PC-3 (cell line): ENCODE results near the gene FLII. TPM values are rescaled to one million over a fixed set of nuclear protein-coding genes. Genes with fewer than 3 reads are reported as not detected.
"Not testable (repeated sequence)": the region's sequence is repeated elsewhere in the genome, so short reads cannot be mapped to it uniquely, and the experiment has no call there.

Experiments used
- ATAC-seq: fragments of 200-7000 bp; cut with Tn5 transposase; 2 replicates; pipeline ENCODE4 v1.9.1; 2020; ENCODE audit warnings: mild to moderate bottlenecking, moderate library complexity
- BruUV-seq: library from RNA; stranded (reverse); fragments of 400-500 nt; replicated peaks from 2 replicates; lab custom pipeline; 2021; lab: Mats Ljungman, UMichigan
- CTCF ChIA-PET: fragments of 300-600 bp; sonication (Branson Sonifier 250); formaldehyde crosslinking; loops from one replicate; lab custom pipeline; 2022; ENCODE audit warnings: antibody characterized with exemption; lab: Charles Lee
- POLR2A ChIA-PET: fragments of 300-600 bp; sonication (Branson Sonifier 250); formaldehyde crosslinking; loops from one replicate; lab custom pipeline; 2022; ENCODE audit warnings: antibody characterized with exemption; ENCODE audit not compliant: unreplicated experiment; lab: Charles Lee
- DNase-seq: peaks from one replicate; pipeline ENCODE4 v3.0.0-alpha.2; 2015
- H2AFZ ChIP-seq: fragments of 300-600 bp; sonication (generic); 2 replicates; pipeline ENCODE4 v1.6.0; 2016; ENCODE audit warnings: antibody characterized with exemption, low read length
- H3F3A ChIP-seq: fragments of 300-600 bp; sonication (generic); one replicate; pipeline ENCODE4 v1.6.0; 2017; ENCODE audit warnings: antibody characterized with exemption, low read length, control low read depth, mild to moderate bottlenecking; ENCODE audit not compliant: unreplicated experiment
- H3K27ac ChIP-seq: fragments of 300-600 bp; sonication (generic); 2 replicates; pipeline ENCODE4 v1.5.1; 2016; ENCODE audit warnings: mild to moderate bottlenecking, low read length
- H3K27me3 ChIP-seq: fragments of 300-600 bp; sonication (generic); 2 replicates; pipeline ENCODE4 v1.6.1; 2016; ENCODE audit warnings: low read length, mixed read lengths
- H3K36me3 ChIP-seq: fragments of 300-600 bp; sonication (generic); 2 replicates; pipeline ENCODE4 v1.6.1; 2016; ENCODE audit warnings: low read depth, mixed run types, low read length, mixed read lengths
- H3K4me1 ChIP-seq: fragments of 300-600 bp; sonication (generic); 2 replicates; pipeline ENCODE4 v1.5.1; 2016; ENCODE audit warnings: low read length; ENCODE audit not compliant: insufficient read depth
- H3K4me2 ChIP-seq: fragments of 300-600 bp; sonication (generic); 2 replicates; pipeline ENCODE4 v1.6.0; 2016; ENCODE audit warnings: low read length
- H3K4me3 ChIP-seq: fragments of 300-600 bp; sonication (generic); 2 replicates; pipeline ENCODE4 v1.5.1; 2016; ENCODE audit warnings: mild to moderate bottlenecking, low read length, mixed read lengths
- H3K79me2 ChIP-seq: fragments of 300-600 bp; sonication (generic); 2 replicates; pipeline ENCODE4 v1.6.1; 2017; ENCODE audit warnings: low read length, mixed read lengths
- H3K9ac ChIP-seq: fragments of 300-600 bp; sonication (generic); 2 replicates; pipeline ENCODE4 v1.6.0; 2016; ENCODE audit warnings: mild to moderate bottlenecking, low read length
- H3K9me2 ChIP-seq: fragments of 300-600 bp; sonication (generic); replicated peaks from 2 replicates; pipeline ENCODE4 v1.6.1; 2016; ENCODE audit warnings: mixed run types, low read length, mixed read lengths
- H3K9me3 ChIP-seq: fragments of 300-600 bp; sonication (generic); 2 replicates; pipeline ENCODE4 v1.6.1; 2016; ENCODE audit warnings: low read length, mixed read lengths
- H4K20me1 ChIP-seq: fragments of 300-600 bp; sonication (generic); 2 replicates; pipeline ENCODE4 v1.6.1; 2016; ENCODE audit warnings: low read length, mixed read lengths
- EZH2 ChIP-seq: fragments of 300-600 bp; sonication (generic); IDR thresholded peaks from one replicate; pipeline ENCODE4 v1.6.1; 2017; ENCODE audit warnings: antibody characterized with exemption, mild to moderate bottlenecking, low read length; ENCODE audit not compliant: unreplicated experiment
- EZH2phosphoT487 ChIP-seq: fragments of 300-600 bp; sonication (generic); IDR thresholded peaks from 2 replicates; pipeline ENCODE4 v1.6.1; 2018; ENCODE audit warnings: mild to moderate bottlenecking, antibody characterized with exemption, low read length, borderline replicate concordance
- intact Hi-C: fragments of 100-400 bp; cut with micrococcal nuclease; formaldehyde crosslinking; loops from 2 replicates; pipeline ENCODE4 v1.9.0; 2023
- total RNA-seq: library from RNA; depleted of rRNA; stranded (reverse); fragments of >200 nt; gene quantifications from 2 replicates; pipeline ENCODE4 v1.2.3, GENCODE V29; 2014
- TF ChIP-seq, protein P1 (sequence below): fragments of 300-600 bp; sonication (generic); conservative IDR thresholded peaks from 2 replicates; pipeline ENCODE4 v1.5.1; 2017; ENCODE audit warnings: antibody characterized with exemption, low read depth, mild to moderate bottlenecking, low read length

Gene FLII
- total RNA-seq, 1 experiment from 2014 or later, result 537 TPM

DNA sequence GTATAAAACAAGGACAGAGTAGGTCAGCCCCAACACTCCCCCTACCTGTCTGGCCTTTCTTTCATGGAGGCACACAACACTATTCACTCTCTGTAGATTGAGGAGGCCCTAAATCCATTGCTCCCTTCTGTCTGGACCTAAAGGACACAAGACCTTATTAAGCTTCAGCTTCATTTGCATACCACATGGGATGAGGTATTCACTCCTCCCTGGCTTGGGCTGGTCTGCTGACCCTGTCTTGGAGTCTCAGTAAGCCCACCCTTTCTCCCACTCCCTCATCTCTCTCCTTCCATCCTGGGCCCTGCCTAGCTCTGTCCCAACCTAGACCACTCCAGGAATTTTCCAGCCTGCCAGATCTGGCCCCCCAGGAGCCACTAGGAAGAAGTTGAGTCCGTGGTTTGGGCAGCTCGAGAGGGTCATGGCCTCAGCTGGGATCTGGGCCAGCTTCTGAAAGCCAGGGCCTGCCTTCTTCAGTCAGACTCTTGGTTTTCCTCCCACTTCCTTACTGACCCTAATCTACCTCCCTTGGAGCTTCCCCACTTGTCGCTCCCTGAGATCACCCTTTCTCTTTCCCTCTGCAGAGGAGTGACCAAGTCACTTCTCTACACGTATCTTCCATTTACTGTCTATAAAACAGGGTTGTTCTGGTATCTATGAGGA is 39.7 kb downstream of the FLII start:
- BruUV-seq, result no TSS peak
- POLR2A ChIA-PET, result no interaction called here

GRCh38 chr17:18217412-18218015 is 41.0 kb downstream of the FLII start:
- no peaks in the 10 kb centered on the region for H3K9me2 ChIP-seq
- no peak overlapping the region for H2AFZ ChIP-seq
- H3K4me3 ChIP-seq, result no peak overlapping the region
- DNase-seq (peak; percentile 84), ATAC-seq (peak; percentile 83)
- ChIA-PET POLR2A (no interaction called here), CTCF (interaction anchor here (0.6 kb wide), 1 partner anchor 742 kb away, joined by 4 read pairs; no protein-coding TSS in a partner anchor)
- TF ChIP-seq, protein P1, sequence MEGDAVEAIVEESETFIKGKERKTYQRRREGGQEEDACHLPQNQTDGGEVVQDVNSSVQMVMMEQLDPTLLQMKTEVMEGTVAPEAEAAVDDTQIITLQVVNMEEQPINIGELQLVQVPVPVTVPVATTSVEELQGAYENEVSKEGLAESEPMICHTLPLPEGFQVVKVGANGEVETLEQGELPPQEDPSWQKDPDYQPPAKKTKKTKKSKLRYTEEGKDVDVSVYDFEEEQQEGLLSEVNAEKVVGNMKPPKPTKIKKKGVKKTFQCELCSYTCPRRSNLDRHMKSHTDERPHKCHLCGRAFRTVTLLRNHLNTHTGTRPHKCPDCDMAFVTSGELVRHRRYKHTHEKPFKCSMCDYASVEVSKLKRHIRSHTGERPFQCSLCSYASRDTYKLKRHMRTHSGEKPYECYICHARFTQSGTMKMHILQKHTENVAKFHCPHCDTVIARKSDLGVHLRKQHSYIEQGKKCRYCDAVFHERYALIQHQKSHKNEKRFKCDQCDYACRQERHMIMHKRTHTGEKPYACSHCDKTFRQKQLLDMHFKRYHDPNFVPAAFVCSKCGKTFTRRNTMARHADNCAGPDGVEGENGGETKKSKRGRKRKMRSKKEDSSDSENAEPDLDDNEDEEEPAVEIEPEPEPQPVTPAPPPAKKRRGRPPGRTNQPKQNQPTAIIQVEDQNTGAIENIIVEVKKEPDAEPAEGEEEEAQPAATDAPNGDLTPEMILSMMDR, result peak; percentile 91
- no peak for TF ChIP-seq EZH2phosphoT487
- intact Hi-C loops, result no loop called here
- H4K20me1 ChIP-seq, result no peaks in the 10 kb centered on the region
- no peak overlapping the region for H3K27ac ChIP-seq
- no peaks in the 10 kb centered on the region for H3K79me2 ChIP-seq
- no peaks in the 10 kb centered on the region for H3K27me3 ChIP-seq
- H3K4me2 ChIP-seq, result no peak overlapping the region
- H3F3A ChIP-seq, result no peaks in the 10 kb centered on the region
- no TSS peak for BruUV-seq
- H3K36me3 ChIP-seq, result no peaks in the 10 kb centered on the region
- peaks cover 8% of the 10 kb centered on the region for H3K4me1 ChIP-seq
- no peaks in the 10 kb centered on the region for H3K9me3 ChIP-seq
- no peak overlapping the region for H3K9ac ChIP-seq

More for the DNA sequence above, 39.7 kb downstream of the FLII start:
- H3K36me3 ChIP-seq, result no peaks in the 10 kb centered on the region
- H3F3A ChIP-seq, result no peaks in the 10 kb centered on the region
- TF ChIP-seq EZH2 (no peak), EZH2phosphoT487 (no peak)
- TF ChIP-seq, protein P1, result no peak
- no peak overlapping the region for H3K4me2 ChIP-seq
- H2AFZ ChIP-seq, result no peak overlapping the region
- no peaks in the 10 kb centered on the region for H3K9me2 ChIP-seq
- no peak overlapping the region for H3K27ac ChIP-seq
- no peaks in the 10 kb centered on the region for H3K27me3 ChIP-seq
- H3K79me2 ChIP-seq, result no peaks in the 10 kb centered on the region
- intact Hi-C loops, result no loop called here
- no peak overlapping the region for H3K9ac ChIP-seq
- DNase-seq (no peak), ATAC-seq (no peak)
- no peaks in the 10 kb centered on the region for H4K20me1 ChIP-seq
- no peaks in the 10 kb centered on the region for H3K9me3 ChIP-seq
- CTCF ChIA-PET, result no interaction called here
- H3K4me1 ChIP-seq, result peaks cover 8% of the 10 kb centered on the region
- no peak overlapping the region for H3K4me3 ChIP-seq

- H3K9me2 ChIP-seq, H3K9ac ChIP-seq, POLR2A ChIA-PET, H3K27me3 ChIP-seq, H3K4me3 ChIP-seq, H3K4me1 ChIP-seq, H3K27ac ChIP-seq, H3K79me2 ChIP-seq, H3F3A ChIP-seq, ATAC-seq, CTCF ChIA-PET, intact Hi-C loops, H3K36me3 ChIP-seq, H3K9me3 ChIP-seq, H3K4me2 ChIP-seq, DNase-seq, BruUV-seq, H2AFZ ChIP-seq, H4K20me1 ChIP-seq: not testable (repeated sequence)
Measured at GRCh38 chr17:18216906-18217305, 41.6 kb downstream of the FLII start.
